ENCODE measurements around the gene SPP1. TPM values are rescaled to one million over a fixed set of nuclear protein-coding genes. Genes with fewer than 3 reads are reported as not detected.
A peak's percentile ranks its signal among the peaks of the same experiment; 100 is the strongest.

SPP1 gene
- total RNA-seq: 44.2 TPM
- polyA plus RNA-seq: 64.8 TPM
- long read RNA-seq, donor 1, partial matches to known transcripts: 0 of 2 reads
- long read RNA-seq, donor 1, other reads (novel, unspliced or antisense): 0 of 2 reads
- long read RNA-seq, donor 2: 0 reads
- long read RNA-seq, donor 3, partial matches to known transcripts: 11 of 19 reads
- long read RNA-seq, donor 3, other reads (novel, unspliced or antisense): 0 of 19 reads
- long read RNA-seq, donor 4, transcript SPP1-203 (7 exons, 1,473 nt): major isoform, 13 of 20 reads
- long read RNA-seq, donor 4, partial matches to known transcripts: 0 of 20 reads
- long read RNA-seq, donor 4, other reads (novel, unspliced or antisense): 0 of 20 reads
- long read RNA-seq, donor 5, transcript SPP1-201 (6 exons, 1,581 nt): minor isoform, 9 of 33 reads
- long read RNA-seq, donor 5, transcript SPP1-203 (7 exons, 1,473 nt): major isoform, 22 of 33 reads
- long read RNA-seq, donor 5, partial matches to known transcripts: 0 of 33 reads
- long read RNA-seq, donor 5, other reads (novel, unspliced or antisense): 0 of 33 reads
- long read RNA-seq, donor 6, transcript SPP1-203 (7 exons, 1,473 nt): major isoform, 7 of 10 reads
- long read RNA-seq, donor 6, partial matches to known transcripts: 0 of 10 reads
- long read RNA-seq, donor 6, other reads (novel, unspliced or antisense): 0 of 10 reads
- long read RNA-seq, donor 7, transcript SPP1-203 (7 exons, 1,473 nt): major isoform, 10 of 12 reads
- long read RNA-seq, donor 7, partial matches to known transcripts: 0 of 12 reads
- long read RNA-seq, donor 7, other reads (novel, unspliced or antisense): 0 of 12 reads
- long read RNA-seq, donor 8, transcript SPP1-203 (7 exons, 1,473 nt): major isoform, 12 of 16 reads
- long read RNA-seq, donor 8, partial matches to known transcripts: 0 of 16 reads
- long read RNA-seq, donor 8, other reads (novel, unspliced or antisense): 0 of 16 reads
- long read RNA-seq, donor 9, partial matches to known transcripts: 0 of 5 reads
- long read RNA-seq, donor 9, other reads (novel, unspliced or antisense): 0 of 5 reads
- long read RNA-seq, donor 10, partial matches to known transcripts: 0 of 5 reads
- long read RNA-seq, donor 10, other reads (novel, unspliced or antisense): 0 of 5 reads

- H3K4me1 ChIP-seq (ENCODE audit: control insufficient read depth in 2 of 2, insufficient read depth in 2 of 2, low read length in 2 of 2): peaks cover 0 to 5% of the 10 kb centered on the region in 2 donors
- H3K4me3 ChIP-seq (ENCODE audit: low read length in 2 of 2): no peak within 1 kb of the TSS
- DNase-seq (ENCODE audit: low read depth in 6 of 9, low spot score in 9 of 9): peak in 7 of 9 donors; percentile 3 to 67 (median 11)
- peaks cover 2 to 6% of the 10 kb centered on the region in 2 donors for H3K27me3 ChIP-seq (ENCODE audit: control insufficient read depth in 2 of 2, insufficient read depth in 1 of 2, low read length in 1 of 2)
- WGBS: under 1% methylated on average over 8 of the region's 8 CpGs
- no peaks in the 10 kb centered on the region for H3K36me3 ChIP-seq (ENCODE audit: control insufficient read depth in 2 of 2, insufficient read depth in 2 of 2, low read length in 1 of 2)
- H3K9me3 ChIP-seq (ENCODE audit: control insufficient read depth in 2 of 2, insufficient read depth in 1 of 2, low read length in 1 of 2): no peaks in the 10 kb centered on the region
- H3K27ac ChIP-seq (ENCODE audit: low read depth in 1 of 2, low read length in 1 of 2): no peak within 1 kb of the TSS
Observed at GRCh38 chr4:87975466-87975865, at the start of gene SPP1. TSS of gene SPP1 (plus strand) at chr4:87975714. CDS start at chr4:87976896, 1,182 bp downstream.

GRCh38 chr4:87926554-87927098 lies 48.9 kb upstream of the SPP1 start:
- 81% methylated on average over 4 of the region's 4 CpGs for whole genome bisulfite sequencing
- no peak for DNase-seq (ENCODE audit: low read depth in 6 of 9, low spot score in 9 of 9)
- H3K27me3 ChIP-seq (ENCODE audit: control insufficient read depth in 2 of 2, insufficient read depth in 1 of 2, low read length in 1 of 2): no peaks in the 10 kb centered on the region
- H3K27ac ChIP-seq (ENCODE audit: low read depth in 1 of 2, low read length in 1 of 2): no peak overlapping the region
- H3K4me1 ChIP-seq (ENCODE audit: control insufficient read depth in 2 of 2, insufficient read depth in 2 of 2, low read length in 2 of 2): no peaks in the 10 kb centered on the region
- H3K9me3 ChIP-seq (ENCODE audit: control insufficient read depth in 2 of 2, insufficient read depth in 1 of 2, low read length in 1 of 2): no peaks in the 10 kb centered on the region
- no peak overlapping the region for H3K4me3 ChIP-seq (ENCODE audit: low read length in 2 of 2)
- H3K36me3 ChIP-seq (ENCODE audit: control insufficient read depth in 2 of 2, insufficient read depth in 2 of 2, low read length in 1 of 2): no peaks in the 10 kb centered on the region

DNA sequence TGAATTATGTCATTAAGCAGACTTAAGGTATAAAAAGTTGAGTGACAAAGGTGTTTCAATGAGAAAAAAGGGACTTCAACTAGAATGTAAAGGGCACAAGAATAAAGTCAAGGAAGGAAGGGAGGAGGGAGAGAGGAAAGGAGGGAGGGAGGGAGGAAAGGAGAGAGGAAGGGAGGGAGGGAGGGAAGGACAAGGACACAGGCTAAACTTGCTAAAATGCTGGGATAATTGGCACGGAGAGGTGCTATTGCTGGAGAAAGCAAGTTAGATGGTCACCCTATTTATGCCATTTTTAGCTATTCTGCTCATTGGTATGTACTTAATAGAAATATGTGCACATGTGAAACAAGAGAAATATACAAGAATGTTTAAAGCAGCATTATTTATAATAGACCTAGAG lies 44.9 kb upstream of the SPP1 start:
- H3K9me3 ChIP-seq (ENCODE audit: control insufficient read depth in 2 of 2, insufficient read depth in 1 of 2, low read length in 1 of 2): no peaks in the 10 kb centered on the region
- no peaks in the 10 kb centered on the region for H3K4me1 ChIP-seq (ENCODE audit: control insufficient read depth in 2 of 2, insufficient read depth in 2 of 2, low read length in 2 of 2)
- no peak overlapping the region for H3K27ac ChIP-seq (ENCODE audit: low read depth in 1 of 2, low read length in 1 of 2)
- H3K36me3 ChIP-seq (ENCODE audit: control insufficient read depth in 2 of 2, insufficient read depth in 2 of 2, low read length in 1 of 2): no peaks in the 10 kb centered on the region
- no peak for DNase-seq (ENCODE audit: low read depth in 6 of 9, low spot score in 9 of 9)
- 98% methylated on average over 1 of the region's 1 CpG for WGBS
- no peak overlapping the region for H3K4me3 ChIP-seq (ENCODE audit: low read length in 2 of 2)
- H3K27me3 ChIP-seq (ENCODE audit: control insufficient read depth in 2 of 2, insufficient read depth in 1 of 2, low read length in 1 of 2): no peaks in the 10 kb centered on the region

DNA sequence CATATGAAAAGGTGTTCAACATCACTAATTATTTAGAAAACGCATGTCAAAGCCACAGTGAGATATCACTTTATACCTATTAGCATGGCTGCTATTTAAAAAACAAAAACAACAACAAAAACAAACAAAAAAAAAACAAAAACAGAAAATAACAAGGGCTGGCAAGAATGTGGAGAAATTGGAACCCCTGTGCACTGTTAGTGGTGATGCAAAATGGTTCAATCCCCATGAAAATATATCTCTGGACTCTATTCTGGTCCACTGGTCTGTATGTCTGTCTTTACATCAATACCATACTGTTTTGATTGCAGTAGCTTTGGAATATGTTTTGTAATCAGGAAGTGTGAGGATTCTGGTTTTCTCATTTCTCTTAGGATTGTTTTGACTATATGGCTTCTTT lies 43.6 kb upstream of the SPP1 start:
- 89% methylated on average over 1 of the region's 1 CpG for WGBS
- H3K4me1 ChIP-seq (ENCODE audit: control insufficient read depth in 2 of 2, insufficient read depth in 2 of 2, low read length in 2 of 2): no peaks in the 10 kb centered on the region
- H3K9me3 ChIP-seq (ENCODE audit: control insufficient read depth in 2 of 2, insufficient read depth in 1 of 2, low read length in 1 of 2): no peaks in the 10 kb centered on the region
- H3K36me3 ChIP-seq (ENCODE audit: control insufficient read depth in 2 of 2, insufficient read depth in 2 of 2, low read length in 1 of 2): no peaks in the 10 kb centered on the region
- no peak for DNase-seq (ENCODE audit: low read depth in 6 of 9, low spot score in 9 of 9)
- no peak overlapping the region for H3K4me3 ChIP-seq (ENCODE audit: low read length in 2 of 2)
- H3K27ac ChIP-seq (ENCODE audit: low read depth in 1 of 2, low read length in 1 of 2): no peak overlapping the region
- H3K27me3 ChIP-seq (ENCODE audit: control insufficient read depth in 2 of 2, insufficient read depth in 1 of 2, low read length in 1 of 2): no peaks in the 10 kb centered on the region

GRCh38 chr4:87932718-87933141 lies 42.8 kb upstream of the SPP1 start:
- H3K27ac ChIP-seq (ENCODE audit: low read depth in 1 of 2, low read length in 1 of 2): no peak overlapping the region
- H3K27me3 ChIP-seq (ENCODE audit: control insufficient read depth in 2 of 2, insufficient read depth in 1 of 2, low read length in 1 of 2): no peaks in the 10 kb centered on the region
- no peak for DNase-seq (ENCODE audit: low read depth in 6 of 9, low spot score in 9 of 9)
- no peak overlapping the region for H3K4me3 ChIP-seq (ENCODE audit: low read length in 2 of 2)
- H3K36me3 ChIP-seq (ENCODE audit: control insufficient read depth in 2 of 2, insufficient read depth in 2 of 2, low read length in 1 of 2): no peaks in the 10 kb centered on the region
- no peaks in the 10 kb centered on the region for H3K9me3 ChIP-seq (ENCODE audit: control insufficient read depth in 2 of 2, insufficient read depth in 1 of 2, low read length in 1 of 2)
- 96% methylated on average over 5 of the region's 5 CpGs for WGBS
- H3K4me1 ChIP-seq (ENCODE audit: control insufficient read depth in 2 of 2, insufficient read depth in 2 of 2, low read length in 2 of 2): no peaks in the 10 kb centered on the region

GRCh38 chr4:87933337-87933736 lies 42.2 kb upstream of the SPP1 start:
- DNase-seq (ENCODE audit: low read depth in 6 of 9, low spot score in 9 of 9): no peak
- Histone ChIP-seq H3K27me3 (ENCODE audit: control insufficient read depth in 2 of 2, insufficient read depth in 1 of 2, low read length in 1 of 2) (no peaks in the 10 kb centered on the region), H3K9me3 (ENCODE audit: control insufficient read depth in 2 of 2, insufficient read depth in 1 of 2, low read length in 1 of 2) (no peaks in the 10 kb centered on the region), H3K4me3 (ENCODE audit: low read length in 2 of 2) (no peak overlapping the region), H3K36me3 (ENCODE audit: control insufficient read depth in 2 of 2, insufficient read depth in 2 of 2, low read length in 1 of 2) (no peaks in the 10 kb centered on the region), H3K27ac (ENCODE audit: low read depth in 1 of 2, low read length in 1 of 2) (no peak overlapping the region), H3K4me1 (ENCODE audit: control insufficient read depth in 2 of 2, insufficient read depth in 2 of 2, low read length in 2 of 2) (no peaks in the 10 kb centered on the region)
- WGBS: 95% methylated on average over 1 of the region's 1 CpG

GRCh38 chr4:87934157-87934704 lies 41.3 kb upstream of the SPP1 start:
- no peak overlapping the region for H3K4me3 ChIP-seq (ENCODE audit: low read length in 2 of 2)
- no peaks in the 10 kb centered on the region for H3K9me3 ChIP-seq (ENCODE audit: control insufficient read depth in 2 of 2, insufficient read depth in 1 of 2, low read length in 1 of 2)
- H3K27ac ChIP-seq (ENCODE audit: low read depth in 1 of 2, low read length in 1 of 2): no peak overlapping the region
- no peaks in the 10 kb centered on the region for H3K36me3 ChIP-seq (ENCODE audit: control insufficient read depth in 2 of 2, insufficient read depth in 2 of 2, low read length in 1 of 2)
- no peaks in the 10 kb centered on the region for H3K27me3 ChIP-seq (ENCODE audit: control insufficient read depth in 2 of 2, insufficient read depth in 1 of 2, low read length in 1 of 2)
- WGBS: 97% methylated on average over 2 of the region's 2 CpGs
- no peaks in the 10 kb centered on the region for H3K4me1 ChIP-seq (ENCODE audit: control insufficient read depth in 2 of 2, insufficient read depth in 2 of 2, low read length in 2 of 2)
- DNase-seq (ENCODE audit: low read depth in 6 of 9, low spot score in 9 of 9): no peak

GRCh38 chr4:87934973-87935372 lies 40.5 kb upstream of the SPP1 start:
- no peaks in the 10 kb centered on the region for H3K36me3 ChIP-seq (ENCODE audit: control insufficient read depth in 2 of 2, insufficient read depth in 2 of 2, low read length in 1 of 2)
- H3K4me1 ChIP-seq (ENCODE audit: control insufficient read depth in 2 of 2, insufficient read depth in 2 of 2, low read length in 2 of 2): no peaks in the 10 kb centered on the region
- no peak overlapping the region for H3K4me3 ChIP-seq (ENCODE audit: low read length in 2 of 2)
- H3K9me3 ChIP-seq (ENCODE audit: control insufficient read depth in 2 of 2, insufficient read depth in 1 of 2, low read length in 1 of 2): no peaks in the 10 kb centered on the region
- no peak for DNase-seq (ENCODE audit: low read depth in 6 of 9, low spot score in 9 of 9)
- WGBS: 45% methylated on average over 2 of the region's 2 CpGs
- no peaks in the 10 kb centered on the region for H3K27me3 ChIP-seq (ENCODE audit: control insufficient read depth in 2 of 2, insufficient read depth in 1 of 2, low read length in 1 of 2)
- no peak overlapping the region for H3K27ac ChIP-seq (ENCODE audit: low read depth in 1 of 2, low read length in 1 of 2)

Measured in thymus (tissue), 14 donors.